Vagina (tissue), 2 donors: Measurements from ENCODE around the gene DACH1. TPM values are rescaled to one million over a fixed set of nuclear protein-coding genes. Genes with fewer than 3 reads are reported as not detected.

Source experiments
- DNase-seq, 2 donors: peaks; one replicate each; pipeline ENCODE4 v3.0.0-alpha.2; 2017; ENCODE audit errors: extremely low spot score in 2 of 2
- H3K27ac ChIP-seq: fragments of 200-600 bp; sonication (generic); one replicate; pipeline ENCODE4 v1.5.1; 2019
- H3K27me3 ChIP-seq: fragments of 200-600 bp; sonication (generic); one replicate; pipeline ENCODE4 v1.5.1; 2019
- H3K36me3 ChIP-seq, 2 donors: fragments of 200-600 bp; sonication (generic); one replicate each; pipeline ENCODE4 v1.5.1; 2017 to 2019
- H3K4me1 ChIP-seq: fragments of 200-600 bp; sonication (generic); one replicate; pipeline ENCODE4 v1.5.1; 2019
- H3K4me3 ChIP-seq, 2 donors: fragments of 200-600 bp; sonication (generic); 1 replicate in 1 of 2; 2 replicates in 1 of 2; pipeline ENCODE4 v1.5.1; 2016 to 2019
- H3K9me3 ChIP-seq: fragments of 200-600 bp; sonication (generic); one replicate; pipeline ENCODE4 v1.5.1; 2019
- CTCF ChIP-seq, 3 experiments: fragments of 450-650 bp in 2 of 3; fragments of 200-600 bp in 1 of 3; sonication (generic) in 1 of 3; IDR thresholded peaks; one replicate each; pipeline ENCODE4 v1.5.1; 2017 to 2019; ENCODE audit warnings: antibody characterized with exemption in 3 of 3, mild to moderate bottlenecking in 2 of 3, moderate library complexity in 2 of 3
- POLR2A ChIP-seq, 2 donors: fragments of 450-650 bp; IDR thresholded peaks; one replicate each; pipeline ENCODE4 v1.6.1; 2017; ENCODE audit warnings: antibody characterized with exemption in 2 of 2, mild to moderate bottlenecking in 2 of 2, moderate library complexity in 2 of 2
- POLR2AphosphoS5 ChIP-seq, 2 donors: sonication (generic); formaldehyde crosslinking; IDR thresholded peaks; one replicate each; pipeline ENCODE4 v1.9.0; 2017; ENCODE audit warnings: antibody characterized with exemption in 2 of 2, mild to moderate bottlenecking in 2 of 2, low read depth in 1 of 2; ENCODE audit not compliant: insufficient read depth in 1 of 2
- intact Hi-C: fragments of 100-400 bp; cut with DNase I; formaldehyde crosslinking; loops from one replicate; pipeline ENCODE4 v1.15.1; 2023
- total RNA-seq: library from RNA; depleted of rRNA; stranded (reverse); fragments of >200 nt; gene quantifications from one replicate; pipeline ENCODE4 v1.2.3, GENCODE V29; 2016

Gene DACH1
- total RNA-seq, 1 donor from 2014 or later = 7.9 TPM

DNA sequence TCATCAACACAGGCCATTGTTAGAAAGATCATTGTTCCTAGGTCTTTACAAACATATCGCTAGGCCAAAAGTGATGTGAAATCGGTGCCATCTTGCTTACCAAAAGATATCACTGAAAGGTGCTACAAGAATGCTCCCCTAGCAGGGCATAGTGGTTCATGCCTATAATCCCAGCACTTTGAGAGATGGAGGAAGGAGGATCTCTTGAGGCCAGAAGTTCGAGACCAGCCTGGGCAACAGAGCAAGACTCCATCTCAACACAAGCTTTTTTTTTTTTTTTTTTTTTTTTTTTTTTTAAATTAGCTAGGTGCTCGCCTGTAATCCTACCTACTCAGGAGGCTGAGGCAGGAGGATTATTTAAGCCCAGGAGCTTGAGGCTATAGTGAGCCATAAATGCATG, 92.1 kb downstream of the DACH1 start:
- intact Hi-C loops = no loop called here
- no peaks in the 10 kb centered on the region for H3K36me3 ChIP-seq
- TF ChIP-seq CTCF (IDR thresholded peaks at IDR 0.05) = no peak
- no peak for TF ChIP-seq POLR2AphosphoS5 (IDR thresholded peaks at IDR 0.05; ENCODE audit: insufficient read depth in 1 of 2, low read depth in 1 of 2)
- no peak for TF ChIP-seq POLR2A (IDR thresholded peaks at IDR 0.05)
- no peaks in the 10 kb centered on the region for H3K9me3 ChIP-seq
- no peak for DNase-seq
- H3K4me1 ChIP-seq = no peaks in the 10 kb centered on the region
- no peak overlapping the region for H3K27ac ChIP-seq
- H3K4me3 ChIP-seq = no peak overlapping the region
- no peaks in the 10 kb centered on the region for H3K27me3 ChIP-seq

DNA sequence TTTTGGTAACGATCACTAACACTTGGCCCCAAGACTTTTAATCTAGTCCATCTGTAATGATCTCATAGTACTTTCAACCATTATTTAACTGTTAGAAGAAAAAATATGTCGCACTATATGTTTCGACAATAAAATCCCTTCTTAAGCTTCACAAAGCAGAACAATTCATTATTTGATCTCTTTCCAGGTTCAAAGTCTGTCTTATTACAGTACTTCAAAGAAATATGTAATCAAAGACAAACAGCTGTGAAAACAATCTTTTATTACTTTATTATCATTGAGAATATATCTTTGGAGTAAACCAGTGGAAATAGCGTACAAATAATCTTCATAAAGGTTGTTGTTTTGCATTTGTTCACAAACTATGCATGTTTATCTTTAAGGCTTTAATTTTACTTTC, 93.5 kb downstream of the DACH1 start:
- intact Hi-C loops = no loop called here
- TF ChIP-seq POLR2A (IDR thresholded peaks at IDR 0.05) (no peak), POLR2AphosphoS5 (IDR thresholded peaks at IDR 0.05; ENCODE audit: insufficient read depth in 1 of 2, low read depth in 1 of 2) (no peak), CTCF (IDR thresholded peaks at IDR 0.05) (no peak)
- DNase-seq = no peak
- H3K27me3 ChIP-seq = no peaks in the 10 kb centered on the region
- H3K4me1 ChIP-seq = no peaks in the 10 kb centered on the region
- no peak overlapping the region for H3K27ac ChIP-seq
- H3K9me3 ChIP-seq = no peaks in the 10 kb centered on the region
- no peaks in the 10 kb centered on the region for H3K36me3 ChIP-seq
- no peak overlapping the region for H3K4me3 ChIP-seq

DNA sequence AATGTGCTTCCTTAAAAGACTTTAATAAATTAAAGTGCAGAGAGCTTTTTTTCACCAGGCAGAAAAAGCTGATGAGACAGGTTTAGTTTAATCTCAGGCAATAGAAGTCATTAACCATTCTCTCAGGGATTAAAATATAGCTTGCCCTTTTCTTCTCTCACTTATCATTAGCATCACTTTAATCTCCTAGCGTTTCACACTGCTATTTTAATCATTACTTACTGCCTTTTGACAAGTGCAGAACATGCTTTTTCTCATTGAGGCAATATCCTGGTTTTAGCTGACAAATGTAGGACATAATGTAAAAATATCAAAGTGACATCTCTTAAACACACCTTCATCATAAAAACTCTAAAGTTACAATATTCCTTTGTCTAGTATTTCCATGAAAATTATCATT, 94.6 kb downstream of the DACH1 start:
- H3K36me3 ChIP-seq = no peaks in the 10 kb centered on the region
- TF ChIP-seq CTCF (IDR thresholded peaks at IDR 0.05) = no peak
- no peak overlapping the region for H3K27ac ChIP-seq
- no peaks in the 10 kb centered on the region for H3K9me3 ChIP-seq
- no peaks in the 10 kb centered on the region for H3K27me3 ChIP-seq
- DNase-seq = no peak
- H3K4me1 ChIP-seq = no peaks in the 10 kb centered on the region
- intact Hi-C loops = no loop called here
- no peak overlapping the region for H3K4me3 ChIP-seq

DNA sequence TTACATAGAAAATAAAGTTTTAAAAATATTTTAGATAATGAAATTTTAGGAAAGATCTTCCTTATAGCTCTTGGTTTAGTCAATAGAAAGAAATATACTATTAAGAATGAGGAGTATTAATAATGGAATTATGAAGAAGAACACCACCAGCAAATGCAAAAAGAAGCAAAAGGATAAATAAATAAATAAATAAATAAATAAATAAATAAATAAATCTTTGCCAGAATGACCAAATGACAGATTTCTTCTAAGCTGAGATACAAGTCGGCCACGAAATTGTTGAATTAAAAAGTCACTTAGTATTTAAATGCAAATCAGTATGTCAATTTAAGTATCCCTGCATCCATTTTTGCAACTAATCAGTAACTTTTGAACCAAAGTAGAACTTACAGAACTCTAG, 95.9 kb downstream of the DACH1 start:
- intact Hi-C loops = no loop called here
- Histone ChIP-seq H3K4me3 (no peak overlapping the region), H3K27ac (no peak overlapping the region), H3K36me3 (no peaks in the 10 kb centered on the region), H3K9me3 (no peaks in the 10 kb centered on the region), H3K4me1 (no peaks in the 10 kb centered on the region), H3K27me3 (no peaks in the 10 kb centered on the region)
- TF ChIP-seq CTCF (IDR thresholded peaks at IDR 0.05) (no peak), POLR2AphosphoS5 (IDR thresholded peaks at IDR 0.05; ENCODE audit: insufficient read depth in 1 of 2, low read depth in 1 of 2) (no peak), POLR2A (IDR thresholded peaks at IDR 0.05) (no peak)
- no peak for DNase-seq

DNA sequence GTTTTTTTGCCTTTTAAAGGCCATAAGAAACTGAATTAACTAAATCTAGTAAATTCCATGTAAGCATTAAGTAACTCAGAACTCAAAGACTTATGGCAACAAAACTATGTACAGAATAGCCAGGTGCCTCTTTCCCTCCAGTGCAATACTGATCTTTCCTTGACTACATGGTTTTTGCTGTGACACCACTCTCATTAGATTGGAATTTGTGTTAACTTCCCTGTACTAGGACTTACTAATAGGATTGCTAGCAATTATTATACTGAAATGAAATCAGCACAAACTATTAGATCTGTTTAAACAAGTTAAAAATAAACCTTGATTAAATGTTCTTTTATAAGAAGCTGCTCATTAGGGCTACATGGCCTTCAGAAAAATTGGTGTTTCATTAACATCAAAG, 96.3 kb downstream of the DACH1 start:
- DNase-seq = no peak
- Histone ChIP-seq H3K36me3 (no peaks in the 10 kb centered on the region), H3K27ac (no peak overlapping the region), H3K27me3 (no peaks in the 10 kb centered on the region), H3K9me3 (no peaks in the 10 kb centered on the region), H3K4me1 (no peaks in the 10 kb centered on the region), H3K4me3 (no peak overlapping the region)
- intact Hi-C loops = no loop called here
- TF ChIP-seq CTCF (IDR thresholded peaks at IDR 0.05) = no peak
